Endothelial cell of umbilical vein (primary cell): ENCODE results near the gene GUCY1A1. TPM values are rescaled to one million over a fixed set of nuclear protein-coding genes. Genes with fewer than 3 reads are reported as not detected.

Source experiments
- BruUV-seq: library from RNA; stranded (reverse); fragments of 400-500 nt; replicated peaks from 2 replicates; lab custom pipeline; 2021; lab: Mats Ljungman, UMichigan
- CTCF ChIA-PET: fragments of 300-600, 350-600 bp; sonication (Branson Sonifier 250); formaldehyde crosslinking; loops from one replicate; lab custom pipeline; 2021; ENCODE audit warnings: antibody characterized with exemption, inconsistent platforms; lab: Charles Lee
- POLR2A ChIA-PET: fragments of 300-600, 350-600 bp; sonication (Branson Sonifier 250); formaldehyde crosslinking; loops from one replicate; lab custom pipeline; 2021; ENCODE audit warnings: antibody characterized with exemption, inconsistent platforms; lab: Charles Lee
- DNase-seq: peaks from one replicate; pipeline ENCODE4 v3.0.0-alpha.2; 2011; ENCODE audit warnings: low read depth, low spot score
- FAIRE-seq: peaks from 2 replicates; lab custom pipeline; 2011; peaks lifted over from hg19 to GRCh38; lab: Jason Lieb, UNC
- H2AFZ ChIP-seq: 2 replicates; pipeline ENCODE4 v1.6.0; 2012; ENCODE audit warnings: low read depth, low read length, control low read depth, inconsistent platforms
- H3K27ac ChIP-seq: 2 replicates; pipeline ENCODE4 v1.5.1; 2011; ENCODE audit warnings: low read depth, mild to moderate bottlenecking, control low read depth, low read length, moderate library complexity; ENCODE audit not compliant: insufficient read depth
- H3K27me3 ChIP-seq, 2 experiments: 2 replicates each; pipeline versions ENCODE4 v1.6.0 to v1.6.1; 2011; ENCODE audit warnings: low read length in 2 of 2, mixed read lengths in 1 of 2; ENCODE audit not compliant: control insufficient read depth in 2 of 2, insufficient read depth in 2 of 2
- H3K36me3 ChIP-seq, 2 experiments: 2 replicates in 1 of 2; 3 replicates in 1 of 2; pipeline ENCODE4 v1.5.1; 2011; ENCODE audit warnings: low read length in 2 of 2, mild to moderate bottlenecking in 1 of 2, moderate library complexity in 1 of 2; ENCODE audit not compliant: control insufficient read depth in 2 of 2, insufficient read depth in 2 of 2; ENCODE audit errors: extremely low read depth in 1 of 2
- H3K4me1 ChIP-seq: 3 replicates; pipeline ENCODE4 v1.5.1; 2011; ENCODE audit warnings: mild to moderate bottlenecking, low read length; ENCODE audit not compliant: control insufficient read depth, insufficient read depth; ENCODE audit errors: extremely low read depth
- H3K4me2 ChIP-seq: 2 replicates; pipeline ENCODE4 v1.6.1; 2011; ENCODE audit warnings: low read length, control low read depth, mixed read lengths; ENCODE audit not compliant: insufficient read depth
- H3K4me3 ChIP-seq, 3 experiments: fragments of 200-600 bp in 1 of 3; sonication (generic), shearing (Covaris generic) in 1 of 3; replicated peaks in 1 of 3; 2 replicates each; pipeline ENCODE4 v1.5.1; 2011 to 2016; ENCODE audit warnings: control low read depth in 3 of 3, low read length in 3 of 3, mild to moderate bottlenecking in 2 of 3, inconsistent platforms in 1 of 3, low read depth in 1 of 3, moderate library complexity in 1 of 3; ENCODE audit not compliant: insufficient read depth in 1 of 3
- H3K79me2 ChIP-seq: 2 replicates; pipeline ENCODE4 v1.6.0; 2012; ENCODE audit warnings: low read length, inconsistent platforms; ENCODE audit not compliant: control insufficient read depth, insufficient read depth
- H3K9ac ChIP-seq: replicated peaks from 2 replicates; pipeline ENCODE3; 2011; ENCODE audit warnings: low read length, control low read depth; ENCODE audit not compliant: insufficient read depth; ENCODE audit errors: extremely low read depth
- H3K9me1 ChIP-seq: replicated peaks from 3 replicates; pipeline ENCODE4 v1.6.0; 2011; ENCODE audit warnings: mild to moderate bottlenecking, low read length; ENCODE audit not compliant: control insufficient read depth, insufficient read depth; ENCODE audit errors: extremely low read depth
- H3K9me3 ChIP-seq: replicated peaks from 2 replicates; pipeline ENCODE4 v1.5.1; 2012; ENCODE audit warnings: low read length, inconsistent platforms; ENCODE audit not compliant: control insufficient read depth, insufficient read depth
- H4K20me1 ChIP-seq: replicated peaks from 2 replicates; pipeline ENCODE3; 2011; ENCODE audit warnings: mild to moderate bottlenecking, low read length; ENCODE audit not compliant: control insufficient read depth, insufficient read depth; ENCODE audit errors: extremely low read depth
- CTCF ChIP-seq, 2 donors: IDR thresholded peaks; 1 replicate in 1 of 2; 2 replicates in 1 of 2; pipeline ENCODE4 v1.5.1; 2011; ENCODE audit warnings: low read length in 2 of 2, mild to moderate bottlenecking in 2 of 2, moderate library complexity in 2 of 2, control low read depth in 1 of 2, inconsistent platforms in 1 of 2, low read depth in 1 of 2; ENCODE audit not compliant: insufficient read depth in 1 of 2; ENCODE audit errors: extremely low read depth in 1 of 2
- EZH2 ChIP-seq: IDR thresholded peaks from 2 replicates; pipeline ENCODE4 v1.6.1; 2012; ENCODE audit warnings: borderline replicate concordance, low read depth, mild to moderate bottlenecking, moderate library complexity, low read length, inconsistent platforms; ENCODE audit not compliant: severe bottlenecking
- FOS ChIP-seq: IDR thresholded peaks from 2 replicates; pipeline ENCODE4 v1.6.1; 2011; ENCODE audit warnings: mild to moderate bottlenecking, low read length, moderate library complexity, borderline replicate concordance; ENCODE audit not compliant: insufficient read depth
- GATA2 ChIP-seq: IDR thresholded peaks from 2 replicates; pipeline ENCODE4 v1.7.0; 2011; ENCODE audit warnings: low read depth, mild to moderate bottlenecking, moderate library complexity, mixed read lengths, low read length; ENCODE audit not compliant: insufficient read length, insufficient read depth
- JUN ChIP-seq: IDR thresholded peaks from 2 replicates; pipeline ENCODE4 v1.6.1; 2011; ENCODE audit warnings: borderline replicate concordance, low read depth; ENCODE audit not compliant: insufficient read length, insufficient read depth
- MAX ChIP-seq: IDR thresholded peaks from 2 replicates; pipeline ENCODE4 v1.6.1; 2011; ENCODE audit not compliant: insufficient read depth, insufficient read length
- MYC ChIP-seq: IDR thresholded peaks from one replicate; pipeline ENCODE4 v1.6.1; 2011; ENCODE audit warnings: mild to moderate bottlenecking, low read depth, low read length
- POLR2A ChIP-seq: IDR thresholded peaks from 2 replicates; pipeline ENCODE4 v1.6.1; 2012; ENCODE audit warnings: low read depth, mild to moderate bottlenecking, control low read depth, low read length
- POLR2AphosphoS5 ChIP-seq: IDR thresholded peaks from 2 replicates; pipeline ENCODE4 v1.6.1; 2012; ENCODE audit warnings: low read depth, mild to moderate bottlenecking, control low read depth, low read length, moderate library complexity; ENCODE audit not compliant: insufficient read depth
- dilution Hi-C: fragments of 300-500 bp; cut with MboI; formaldehyde crosslinking; loops from one replicate; pipeline ENCODE4 v1.15.0; 2019; ENCODE audit warnings: low sequenced_read_pairs; ENCODE audit not compliant: extremely low pct_ligation_motif_present
- intact Hi-C: fragments of 100-400 bp; cut with micrococcal nuclease; formaldehyde crosslinking; loops from one replicate; pipeline ENCODE4 v1.10.0; 2022
- polyA plus RNA-seq, 4 experiments: library from polyadenylated mRNA; depleted of rRNA in 3 of 4; stranded (reverse) in 3 of 4; unstranded in 1 of 4; fragments of >200 nt; gene quantifications; 2 replicates each; pipeline versions ENCODE4 v1.2.1 to v1.2.3, GENCODE V29; 2011 to 2012; ENCODE audit warnings: missing spikeins in 1 of 4
- total RNA-seq: library from RNA; stranded (reverse); gene quantifications from 2 replicates; pipeline ENCODE4 v1.2.3, GENCODE V29; 2021

GUCY1A1 gene
- total and polyA plus RNA-seq, 2 donors (not counting 3 experiments of a cell fraction or from before 2014, with no cell fraction given), result 1.3 to 4.4 TPM

- no peak overlapping the region for H2AFZ ChIP-seq
- no peak overlapping the region for H3K27ac ChIP-seq
- BruUV-seq, result no TSS peak
- H3K79me2 ChIP-seq, result no peaks in the 10 kb centered on the region
- no peak overlapping the region for H3K9ac ChIP-seq
- H3K4me2 ChIP-seq, result no peak overlapping the region
- intact Hi-C loops (no loop called here), dilution Hi-C loops (no loop called here)
- FAIRE-seq (no peak), DNase-seq (no peak)
- H3K9me3 ChIP-seq, result no peaks in the 10 kb centered on the region
- ChIA-PET POLR2A (no interaction called here), CTCF (interaction anchor here (2.4 to 3.3 kb wide), 3 partner anchors 14 to 18 kb away, joined by 8 to 11 read pairs (median 10); no protein-coding TSS in a partner anchor)
- no peaks in the 10 kb centered on the region for H3K9me1 ChIP-seq
- no peaks in the 10 kb centered on the region for H4K20me1 ChIP-seq
- no peaks in the 10 kb centered on the region for H3K36me3 ChIP-seq
- TF ChIP-seq GATA2, result no peak
- no peak for TF ChIP-seq FOS
- TF ChIP-seq MAX, result no peak
- H3K27me3 ChIP-seq, result no peaks in the 10 kb centered on the region
- no peak overlapping the region for H3K4me3 ChIP-seq
- no peaks in the 10 kb centered on the region for H3K4me1 ChIP-seq
Observed at GRCh38 chr4:155769090-155769489, 102.4 kb downstream of the GUCY1A1 start.

GRCh38 chr4:155772459-155773195 lies 106.0 kb downstream of the GUCY1A1 start:
- H3K36me3 ChIP-seq, result no peaks in the 10 kb centered on the region
- no TSS peak for BruUV-seq

More at GRCh38 chr4:155772459-155773195, 106.0 kb downstream of the GUCY1A1 start:
- no peak for FAIRE-seq
- no peak overlapping the region for H3K4me3 ChIP-seq
- H2AFZ ChIP-seq, result no peak overlapping the region
- no peaks in the 10 kb centered on the region for H3K4me1 ChIP-seq
- H3K27me3 ChIP-seq, result no peaks in the 10 kb centered on the region
- H3K9ac ChIP-seq, result no peak overlapping the region
- H3K27ac ChIP-seq, result no peak overlapping the region
- dilution Hi-C loops, result no loop called here
- DNase-seq, result no peak
- no peaks in the 10 kb centered on the region for H4K20me1 ChIP-seq
- H3K79me2 ChIP-seq, result no peaks in the 10 kb centered on the region
- intact Hi-C loops, result no loop called here
- ChIA-PET POLR2A (no interaction called here), CTCF (interaction anchor here (0.6 to 1.9 kb wide), 8 partner anchors 9 to 369 kb away, joined by 3 to 8 read pairs (median 3); partner anchors contain the start of gene GUCY1B1)
- no peak overlapping the region for H3K4me2 ChIP-seq
- H3K9me1 ChIP-seq, result no peaks in the 10 kb centered on the region
- TF ChIP-seq POLR2AphosphoS5 (no peak), CTCF (IDR thresholded peaks at IDR 0.05; ENCODE audit: extremely low read depth in 1 of 2, insufficient read depth in 1 of 2, low read depth in 1 of 2, low read length in 2 of 2) (no peak), EZH2 (no peak), JUN (no peak), FOS (no peak), MAX (no peak), GATA2 (no peak), POLR2A (no peak), MYC (no peak)
- H3K9me3 ChIP-seq, result no peaks in the 10 kb centered on the region
